Kasumi-1 (cell line): ENCODE results near the gene PPM1G.
"Not testable (repeated sequence)": the region's sequence is repeated elsewhere in the genome, so short reads cannot be mapped to it uniquely, and the experiment has no call there.

Experiments used
- DNase-seq, 2 experiments: peaks; one replicate each; lab custom pipeline; 2025; lab: John Stamatoyannopoulos, UW

Gene PPM1G

GRCh38 chr2:27409321-27410073 lies at the start of gene PPM1G:
Gene PPM1G, minus strand, starts transcription at chr2:27409591. Its CDS starts 169 bp downstream, at chr2:27409422.
- DNase-seq = peak; percentile 88 to 92

GRCh38 chr2:27453968-27454367 lies 44.6 kb upstream of the PPM1G start:
- DNase-seq = no peak

- DNase-seq = no peak
Measured at GRCh38 chr2:27451095-27451494, 41.7 kb upstream of the PPM1G start.

GRCh38 chr2:27448381-27448780 lies 39.0 kb upstream of the PPM1G start:
- no peak for DNase-seq

GRCh38 chr2:27446057-27446456 lies 36.7 kb upstream of the PPM1G start:
- no peak for DNase-seq

- no peak for DNase-seq
Measured at GRCh38 chr2:27445615-27446014, 36.2 kb upstream of the PPM1G start.

- DNase-seq = no peak
Measured at GRCh38 chr2:27445155-27445554, 35.8 kb upstream of the PPM1G start.

- DNase-seq = no peak
Measured at GRCh38 chr2:27442920-27443282, 33.5 kb upstream of the PPM1G start.

- DNase-seq = no peak
Measured at GRCh38 chr2:27441958-27442919, 32.8 kb upstream of the PPM1G start, which contains the start of gene KRTCAP3. Gene KRTCAP3, plus strand, starts transcription at chr2:27442381. Its CDS starts 32 bp downstream, at chr2:27442413.

- DNase-seq = no peak
Measured at GRCh38 chr2:27441226-27441926, 32.0 kb upstream of the PPM1G start.

GRCh38 chr2:27435628-27436027 lies 26.2 kb upstream of the PPM1G start:
- no peak for DNase-seq

GRCh38 chr2:27431395-27431794 lies 22.0 kb upstream of the PPM1G start:
- no peak for DNase-seq

- DNase-seq = peak; percentile 56 to 66
Measured at GRCh38 chr2:27428978-27429541, 19.7 kb upstream of the PPM1G start.

GRCh38 chr2:27428213-27428977 lies 19.0 kb upstream of the PPM1G start, which contains the start of gene NRBP1:
Gene NRBP1, plus strand, starts transcription at chr2:27428631. Its CDS starts 4,643 bp downstream, at chr2:27433274.
- DNase-seq = peak; percentile 87 to 88

- no peak for DNase-seq
Measured at GRCh38 chr2:27427863-27428212, 18.4 kb upstream of the PPM1G start.

GRCh38 chr2:27425039-27425438 lies 15.6 kb upstream of the PPM1G start:
- DNase-seq = not testable (repeated sequence)

- no peak for DNase-seq
Measured at GRCh38 chr2:27422958-27423357, 13.6 kb upstream of the PPM1G start.

- DNase-seq = no peak
Measured at GRCh38 chr2:27421660-27422250, 12.4 kb upstream of the PPM1G start.

- DNase-seq = no peak
Measured at GRCh38 chr2:27420996-27421395, 11.6 kb upstream of the PPM1G start.

GRCh38 chr2:27416151-27416550 lies 6.8 kb upstream of the PPM1G start:
- DNase-seq = no peak
